Measurements from ENCODE around the gene NAGK.

- no peak for TF ChIP-seq CTCF (IDR thresholded peaks at IDR 0.05)
- no peak for TF ChIP-seq POLR2A (IDR thresholded peaks at IDR 0.05)
These were observed 4.0 kb downstream of the NAGK start for GRCh38 chr2:71072492-71072891.
